A172 (cell line): ENCODE measurements around the gene TAOK3. TPM values are rescaled to one million over a fixed set of nuclear protein-coding genes. Genes with fewer than 3 reads are reported as not detected.
"Not testable (repeated sequence)": the region's sequence is repeated elsewhere in the genome, so short reads cannot be mapped to it uniquely, and the experiment has no call there.

Experiments used
- DNase-seq: peaks from one replicate; pipeline ENCODE4 v3.0.0-alpha.2; 2015; ENCODE audit warnings: low spot score
- total RNA-seq: library from RNA; depleted of rRNA; stranded (reverse); fragments of >200 nt; shearing (Covaris generic); gene quantifications from 2 replicates; pipeline ENCODE4 v1.2.3, GENCODE V29; 2014

Gene TAOK3
- total RNA-seq, 1 experiment from 2014 or later: 24.1 TPM

DNA sequence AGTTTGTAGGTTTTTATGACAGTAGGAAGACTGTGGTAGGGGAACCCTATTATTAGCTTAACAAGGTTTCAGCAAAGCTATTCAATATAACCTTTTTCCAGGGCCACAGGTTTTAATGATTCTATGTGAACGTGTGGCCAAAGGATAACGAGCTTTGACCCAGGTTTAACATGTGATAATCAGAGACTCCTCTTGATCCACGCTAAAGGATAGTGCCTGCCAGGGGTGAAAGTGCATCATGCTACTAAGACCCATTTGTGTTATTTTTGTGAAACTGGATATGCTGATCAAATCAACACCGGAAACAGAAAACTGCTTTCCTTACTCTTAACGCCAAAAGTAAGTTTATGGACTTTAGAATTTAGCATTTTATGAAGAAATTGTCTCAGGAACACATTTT lies 909 bp upstream of the TAOK3 start:
- no peak for DNase-seq

DNA sequence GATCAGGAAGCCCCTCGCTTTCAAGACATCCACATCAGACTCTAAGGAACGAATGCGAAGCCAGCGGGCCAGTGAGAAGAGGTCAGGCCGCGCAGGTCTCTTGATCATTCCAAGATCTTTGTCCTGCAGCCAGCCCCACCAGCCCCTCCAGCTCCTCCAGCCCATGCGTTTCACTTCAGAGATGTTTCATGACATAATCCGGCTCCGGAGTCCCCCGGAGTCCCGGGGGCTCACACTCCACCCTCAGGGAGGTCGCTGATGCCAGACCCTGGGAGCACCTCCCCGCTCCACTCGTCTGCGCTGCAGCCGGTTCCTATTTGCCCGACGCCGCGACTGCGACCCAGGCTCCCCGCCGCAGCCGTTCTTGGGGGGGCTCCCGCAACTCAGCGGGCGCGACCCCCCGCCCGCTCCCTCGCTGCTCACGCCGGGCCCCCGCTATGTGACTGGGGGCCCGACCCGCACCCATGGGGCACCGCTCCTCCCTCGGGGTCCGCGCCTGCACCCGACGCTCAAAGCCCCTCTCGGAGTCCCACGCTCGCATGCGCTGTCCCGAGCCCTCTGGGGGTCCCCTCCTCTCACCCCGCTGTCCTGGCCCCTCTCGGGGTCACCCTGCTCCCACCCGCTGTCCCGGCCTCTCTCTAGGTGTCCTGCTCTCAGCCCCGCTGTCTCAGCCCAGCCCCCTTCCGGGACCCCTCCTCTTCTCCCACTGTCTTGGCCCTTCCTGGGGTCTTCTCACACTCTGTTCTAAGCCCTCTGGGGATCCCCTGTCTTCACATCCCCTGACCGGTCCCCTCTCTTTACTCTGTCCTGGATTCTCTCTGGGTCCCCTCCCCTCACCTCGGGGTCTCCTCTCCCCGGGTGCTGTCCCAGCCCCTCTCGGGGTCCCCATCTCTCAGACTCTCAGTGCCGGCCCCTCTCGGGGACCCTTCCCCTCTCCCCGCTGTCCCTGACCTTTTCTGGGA lies 1.1 kb downstream of the TAOK3 start:
- no peak for DNase-seq

DNA sequence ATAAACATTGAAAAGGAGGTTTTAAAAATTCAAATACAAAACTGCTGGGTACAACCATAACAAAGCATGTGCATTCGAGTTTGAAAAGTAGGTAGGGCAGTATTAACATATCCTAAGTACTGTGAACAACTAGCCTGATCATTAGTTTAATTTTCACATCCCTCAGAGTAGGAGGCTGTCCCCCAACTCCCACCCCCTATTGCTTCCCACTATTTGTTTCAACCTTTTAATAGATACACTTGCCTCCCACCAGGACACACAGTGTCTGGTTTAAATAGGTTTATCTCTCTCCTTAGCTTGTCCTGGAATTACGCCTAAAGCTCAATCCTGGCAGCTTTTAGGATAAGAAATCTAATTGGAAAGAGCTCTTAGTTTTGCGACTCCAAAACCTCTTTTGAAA lies 2.1 kb downstream of the TAOK3 start:
- no peak for DNase-seq

DNA sequence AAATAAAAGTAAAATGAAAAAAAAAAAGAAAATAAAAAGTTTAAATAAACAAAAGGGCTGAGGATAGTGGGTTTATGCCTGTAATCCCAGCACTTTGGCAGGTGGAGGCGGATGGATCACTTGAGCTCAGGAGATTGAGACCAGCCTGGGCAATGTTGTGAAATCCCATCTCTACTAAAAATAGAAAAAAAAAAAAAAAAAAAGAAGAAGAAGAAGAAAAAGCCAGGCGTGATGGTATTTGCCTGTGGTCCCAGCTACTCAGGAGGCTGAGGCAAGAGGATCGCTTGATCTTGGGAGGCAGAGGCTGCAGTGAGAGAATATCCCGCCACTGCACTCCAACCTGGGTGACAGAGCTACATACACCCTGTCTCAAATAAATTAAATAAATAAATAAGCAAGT lies 3.9 kb downstream of the TAOK3 start:
- DNase-seq: no peak

DNA sequence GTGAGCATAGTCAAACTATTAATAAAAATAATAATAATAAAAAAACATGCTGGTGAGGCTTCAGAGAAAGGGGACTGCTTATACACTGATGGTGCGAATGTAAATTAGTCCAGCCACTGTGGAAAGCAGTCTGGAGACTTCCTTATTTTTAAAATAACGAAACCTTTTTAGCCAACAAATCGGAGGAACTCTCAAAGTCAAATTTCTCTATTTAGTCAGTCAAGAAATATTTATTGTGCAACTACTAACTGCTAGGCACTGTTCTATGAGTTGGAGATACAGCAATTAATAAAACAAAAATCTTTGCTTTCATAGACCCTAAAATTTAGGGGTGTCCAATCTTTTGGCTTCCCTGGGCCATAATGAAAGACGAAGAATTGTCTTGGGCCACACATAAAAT lies 10.8 kb downstream of the TAOK3 start:
- no peak for DNase-seq

DNA sequence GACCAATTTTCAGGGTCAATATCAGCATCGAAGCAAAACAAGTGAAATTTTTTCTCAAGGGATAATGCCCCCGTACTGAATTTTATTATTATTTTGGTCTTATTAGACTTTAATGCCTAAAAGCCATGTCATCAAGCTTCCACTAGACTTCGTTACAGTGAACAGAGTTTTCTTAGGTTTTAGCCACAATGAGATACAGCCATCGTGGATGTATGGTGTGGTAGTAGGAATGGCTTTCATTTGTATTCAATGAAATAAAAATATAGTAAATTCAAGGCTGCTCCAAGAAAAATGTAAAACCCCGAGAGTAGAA lies 11.7 kb downstream of the TAOK3 start:
- no peak for DNase-seq

DNA sequence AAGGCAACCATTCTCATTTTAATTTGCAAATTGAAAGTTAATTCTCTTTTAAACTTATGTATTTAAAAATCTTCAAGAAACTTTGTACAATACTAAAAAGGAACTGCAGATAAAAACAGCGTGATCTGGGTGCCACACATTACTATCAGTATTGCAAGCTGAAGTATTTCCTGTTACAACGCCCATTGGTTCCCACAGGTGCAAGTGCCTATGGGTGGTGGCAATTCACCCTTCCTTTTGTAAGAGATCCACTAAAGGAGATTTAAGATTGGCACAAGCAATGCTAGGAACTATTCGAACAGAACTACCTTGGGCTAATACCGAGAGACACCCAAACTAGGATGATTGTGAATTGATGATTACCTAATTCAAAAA lies 13.2 kb downstream of the TAOK3 start:
- DNase-seq: peak; percentile 30

DNA sequence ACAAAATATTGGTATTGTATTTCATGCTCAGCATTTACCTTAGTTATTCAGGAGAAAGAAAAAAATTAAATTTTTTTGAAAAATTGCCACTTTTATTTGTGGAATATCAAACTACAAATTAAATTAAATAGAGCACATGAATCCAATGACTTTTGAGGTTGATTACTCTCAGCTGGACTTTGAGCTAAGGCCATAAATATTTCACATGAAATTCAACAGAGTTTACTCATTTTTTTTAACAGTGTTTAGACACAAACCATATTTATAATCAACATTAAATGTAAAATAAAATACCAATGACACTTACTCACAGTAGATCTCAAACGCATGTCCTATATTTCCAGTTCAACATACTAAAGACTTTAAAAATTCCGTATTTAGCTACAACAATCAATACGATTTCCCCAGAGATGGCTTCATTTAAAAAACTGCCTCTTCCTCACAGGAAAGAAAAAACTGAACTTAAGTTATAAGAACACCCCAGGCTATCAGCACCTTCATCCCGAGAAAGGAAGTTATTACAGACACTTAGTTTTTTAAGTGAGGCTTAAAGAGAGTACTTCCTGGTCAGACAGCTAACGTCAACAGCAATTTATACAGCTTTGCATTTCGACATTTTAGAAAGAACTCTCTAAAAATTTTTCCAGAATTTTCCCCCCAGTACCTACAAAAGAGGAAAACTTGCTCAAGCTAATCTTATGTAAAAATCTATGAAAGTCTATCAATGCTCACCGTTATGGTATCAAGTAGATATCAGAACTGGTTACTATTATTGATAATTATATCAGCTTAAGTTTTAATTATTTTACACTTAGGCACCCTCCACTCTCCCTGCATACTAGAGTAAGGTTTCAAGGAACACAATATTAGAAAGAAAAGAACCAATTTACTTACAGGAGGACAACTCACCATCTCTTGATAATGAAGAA lies 13.8 kb downstream of the TAOK3 start:
- DNase-seq: no peak

DNA sequence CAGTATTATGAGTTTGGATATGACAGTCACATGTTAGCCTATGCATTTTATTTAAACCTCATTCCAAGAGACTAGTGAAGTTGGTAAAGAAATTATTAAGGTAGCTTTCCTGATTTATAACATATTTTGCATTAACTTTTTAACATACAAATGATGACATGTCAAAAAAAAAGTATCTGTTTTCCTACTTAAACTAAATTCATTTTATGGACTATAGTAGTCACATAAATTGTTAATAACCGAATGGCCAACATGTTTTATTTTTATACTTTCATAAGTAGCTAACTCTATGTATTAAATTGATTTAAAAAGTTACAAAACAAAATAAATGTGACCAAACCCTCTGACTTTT lies 14.7 kb downstream of the TAOK3 start:
- DNase-seq: no peak

DNA sequence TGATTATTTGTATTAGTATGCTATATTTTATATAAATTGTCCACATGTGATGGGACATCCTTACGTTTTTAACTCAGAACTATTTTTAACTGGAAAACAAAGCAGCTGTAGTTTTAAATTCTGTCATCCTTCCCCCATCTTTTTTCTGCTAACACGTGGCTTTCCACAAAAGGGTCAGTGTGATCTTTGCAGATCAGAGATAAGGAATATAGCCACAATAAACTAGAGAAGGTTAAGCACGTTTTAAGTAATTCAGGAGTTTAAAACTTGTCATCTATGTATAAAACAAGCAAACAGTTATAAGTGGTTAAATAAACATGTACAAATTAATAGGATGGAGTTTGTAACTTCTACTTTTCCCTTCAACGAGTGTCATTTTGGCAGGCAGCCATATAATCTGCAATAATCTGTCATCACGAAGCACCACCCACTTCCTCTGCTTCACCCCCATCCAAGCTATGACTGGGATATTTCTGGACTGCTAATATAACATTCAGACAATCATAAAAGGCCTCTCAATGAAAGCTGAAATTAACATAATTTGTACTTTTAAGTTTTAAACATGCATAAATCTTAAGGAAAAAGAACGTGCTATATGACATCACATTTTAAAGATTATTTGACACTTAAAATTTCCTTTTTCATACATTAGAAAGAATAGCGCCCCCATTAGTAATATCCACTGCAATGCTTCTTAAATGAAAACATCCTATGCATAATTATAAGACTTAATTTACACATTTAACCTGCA lies 15.3 kb downstream of the TAOK3 start:
- DNase-seq: peak; percentile 36

DNA sequence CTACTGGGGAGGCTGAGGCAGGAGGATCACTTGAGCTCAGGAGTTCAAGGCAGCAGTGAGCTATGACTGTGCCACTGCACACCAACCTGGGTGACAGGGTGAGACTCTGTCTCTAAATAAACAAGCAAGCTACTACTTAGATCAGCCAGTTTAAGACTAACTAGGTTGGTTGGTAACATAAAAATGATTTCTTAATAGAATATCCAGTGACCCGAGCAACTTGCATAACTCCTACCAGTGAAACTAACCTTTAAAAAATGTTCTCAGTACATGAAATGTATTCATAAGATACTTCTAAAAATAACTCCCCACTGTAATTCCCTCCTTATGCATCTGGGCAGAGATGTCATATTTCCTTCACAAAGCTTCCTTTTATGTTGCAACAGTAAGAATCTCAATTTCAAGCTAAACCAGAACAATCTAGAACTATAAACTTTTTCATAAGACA lies 15.9 kb downstream of the TAOK3 start:
- DNase-seq: no peak

DNA sequence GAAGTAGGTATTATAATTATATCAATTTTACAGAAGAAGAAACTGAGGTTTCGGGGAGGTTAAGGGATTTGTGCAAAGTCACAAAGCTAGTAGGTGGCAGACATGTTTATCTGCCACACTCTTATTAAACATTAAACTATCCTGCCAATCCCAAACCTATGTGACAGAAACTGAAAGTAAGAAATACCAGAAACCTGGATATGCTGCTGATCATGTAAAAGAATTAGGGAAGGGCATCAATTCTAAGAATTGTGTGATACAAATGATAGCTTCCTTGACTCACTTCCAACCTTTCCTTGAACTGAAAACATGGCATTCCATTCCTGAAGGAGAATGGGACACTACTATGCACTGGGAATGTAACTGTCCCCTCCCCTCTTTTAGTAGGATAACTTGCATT lies 16.9 kb downstream of the TAOK3 start:
- no peak for DNase-seq

DNA sequence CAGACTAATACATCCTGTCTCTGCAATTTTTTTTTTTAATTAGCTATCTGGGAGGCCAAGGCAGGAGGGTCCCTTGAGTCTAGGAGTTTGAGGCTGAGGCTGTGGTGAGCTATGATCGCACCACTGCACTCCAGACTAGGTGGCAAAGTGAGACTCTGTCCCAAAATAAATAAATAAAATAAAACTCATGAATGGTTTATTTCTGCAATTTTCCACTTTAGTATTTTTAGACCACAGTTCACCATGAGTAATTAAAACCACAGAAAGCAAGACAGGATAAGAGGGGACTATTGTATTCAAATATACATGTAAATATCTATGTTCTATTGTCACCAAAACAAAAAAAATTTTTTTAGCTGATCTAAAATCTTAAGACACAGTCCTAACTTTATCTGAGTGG lies 17.8 kb downstream of the TAOK3 start:
- DNase-seq: no peak

DNA sequence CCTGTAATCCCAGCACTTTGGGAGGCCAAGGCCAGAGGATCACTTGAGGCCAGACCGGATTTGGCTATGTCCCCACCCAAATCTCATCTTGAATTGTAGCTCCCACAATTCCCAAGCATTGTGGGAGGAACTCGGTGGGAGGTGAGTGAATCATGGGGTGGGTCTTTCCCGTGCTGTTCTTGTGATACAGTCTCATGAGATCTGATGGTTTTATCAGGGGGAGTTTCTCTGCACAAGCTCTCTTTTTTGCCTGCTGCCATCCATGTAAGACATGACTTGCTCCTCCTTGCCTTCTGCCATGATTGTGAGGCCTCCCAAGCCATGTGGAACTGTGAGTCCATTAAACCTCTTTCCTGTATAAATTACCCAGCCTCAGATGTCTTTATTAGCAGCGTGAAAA lies 18.2 kb downstream of the TAOK3 start:
- not testable (repeated sequence) for DNase-seq

DNA sequence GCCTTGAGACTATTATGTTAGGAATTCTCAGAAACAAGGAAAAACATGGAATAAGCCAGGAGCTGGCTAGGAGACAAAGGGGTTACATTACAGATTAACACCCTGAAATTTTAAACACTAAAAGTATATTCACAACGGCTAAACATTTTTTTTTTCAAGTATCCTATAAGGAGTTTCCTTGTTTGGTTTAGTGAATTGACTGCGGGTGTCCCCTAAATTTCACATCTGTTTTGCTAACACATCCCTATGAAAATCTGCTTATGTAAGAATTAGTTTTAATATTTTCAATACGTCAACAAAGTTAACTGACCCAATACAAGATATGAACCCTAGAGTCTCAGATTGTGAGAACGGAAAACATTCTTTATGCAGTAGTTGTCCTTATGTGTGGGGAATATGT lies 19.0 kb downstream of the TAOK3 start:
- DNase-seq: no peak

DNA sequence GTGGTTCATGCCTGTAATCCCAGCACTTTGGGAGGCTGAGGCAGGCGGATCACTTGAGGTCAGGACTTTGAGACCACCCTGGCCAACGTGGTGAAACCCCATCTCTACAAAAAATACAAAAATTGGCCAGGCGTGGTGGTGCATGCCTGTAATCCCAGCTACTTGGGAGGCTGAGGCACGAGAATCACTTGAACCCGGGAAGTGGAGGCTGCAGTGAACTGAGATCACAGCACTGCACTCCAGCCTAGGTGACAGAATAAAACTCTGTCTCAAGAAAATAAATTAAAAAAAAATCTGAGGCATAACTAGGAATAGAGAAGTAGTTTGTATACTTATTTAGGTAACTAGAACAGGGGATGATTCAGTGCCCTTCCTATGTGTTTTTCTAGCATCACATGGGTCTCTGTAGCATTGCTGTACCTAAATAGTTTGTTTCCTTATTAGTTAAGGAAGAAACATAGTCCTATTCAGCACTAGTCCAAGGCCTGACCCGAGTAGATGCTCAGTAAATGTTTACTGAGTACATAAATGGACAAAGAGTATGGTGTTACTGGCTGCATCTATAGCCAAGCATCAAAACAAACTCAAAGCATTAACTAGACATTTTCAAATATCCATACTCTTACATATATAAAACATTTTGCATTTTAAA lies 21.7 kb downstream of the TAOK3 start:
- DNase-seq: no peak

DNA sequence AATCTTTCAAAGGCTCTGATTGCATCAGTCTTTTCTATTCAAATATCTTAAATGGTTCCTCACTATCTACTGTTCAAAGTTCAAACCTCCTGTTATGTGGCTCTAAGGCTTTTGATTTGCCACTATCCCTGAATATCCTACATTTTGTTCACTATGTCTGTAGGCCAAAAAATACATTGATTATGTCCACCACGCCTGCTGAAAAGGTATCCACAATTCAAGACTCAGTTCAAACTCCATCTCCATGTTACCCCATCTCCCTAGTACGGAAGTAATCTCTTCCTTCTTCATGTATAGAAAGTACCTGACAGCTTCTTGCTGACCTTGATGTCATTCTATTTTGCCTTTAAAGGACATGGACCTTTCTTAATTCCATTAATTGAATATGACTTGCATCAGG lies 24.8 kb downstream of the TAOK3 start:
- no peak for DNase-seq

DNA sequence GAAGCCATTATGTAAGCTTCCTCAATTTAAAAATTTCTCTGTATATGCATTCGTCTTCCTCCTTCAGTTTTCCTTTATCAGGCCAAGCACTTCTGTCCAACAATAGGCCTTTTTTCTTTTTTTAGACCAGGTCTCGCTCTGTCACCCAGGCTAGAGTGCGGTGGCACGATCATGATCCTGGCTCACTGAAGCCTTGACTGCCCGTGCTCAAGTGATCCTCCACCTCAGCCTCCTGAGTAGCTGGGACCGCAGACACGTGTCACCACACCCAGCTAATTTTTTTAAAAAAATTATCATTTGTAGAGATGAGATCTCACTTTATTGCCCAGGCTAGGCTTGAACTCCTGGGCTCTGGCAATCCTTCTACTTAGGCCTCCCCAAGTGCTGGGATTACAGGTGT lies 25.8 kb downstream of the TAOK3 start:
- no peak for DNase-seq

DNA sequence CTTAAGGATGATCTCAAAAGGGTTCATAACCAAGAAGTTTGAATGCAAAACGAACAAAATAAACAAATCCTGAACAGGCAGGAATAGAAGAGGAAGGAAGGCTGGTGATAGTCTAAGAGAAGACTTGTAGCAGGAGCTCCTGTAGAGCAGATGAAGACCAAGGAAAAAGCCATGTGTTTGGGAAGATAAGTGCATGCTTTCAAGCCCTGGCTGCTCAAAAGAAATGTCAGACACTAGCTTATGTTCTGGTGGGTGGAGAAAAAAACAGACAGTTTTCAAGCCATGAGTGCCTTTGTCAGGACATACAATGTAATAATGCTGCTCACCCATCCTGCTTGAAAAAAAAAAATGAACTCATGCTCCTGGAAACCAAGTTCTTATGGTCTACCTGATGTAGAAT lies 27.4 kb downstream of the TAOK3 start:
- DNase-seq: no peak

DNA sequence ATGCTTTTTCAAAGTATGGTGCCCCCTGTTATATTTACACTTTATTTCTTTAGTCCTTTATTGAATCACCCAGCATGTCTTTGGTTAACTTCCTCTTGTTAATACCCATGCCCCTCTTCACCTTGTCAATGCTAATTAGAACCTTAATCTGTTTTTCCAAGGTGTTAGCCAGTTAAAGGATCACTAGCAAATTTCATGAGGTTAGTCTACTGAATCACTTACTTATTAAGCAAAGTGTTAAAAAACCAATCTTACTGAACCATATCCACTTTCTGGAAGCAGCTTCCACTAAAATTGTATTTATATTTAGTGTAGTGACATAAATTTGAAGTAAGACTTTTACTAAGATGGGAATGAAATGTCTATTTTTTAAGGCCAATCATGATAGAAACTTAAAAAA lies 27.9 kb downstream of the TAOK3 start:
- no peak for DNase-seq

DNA sequence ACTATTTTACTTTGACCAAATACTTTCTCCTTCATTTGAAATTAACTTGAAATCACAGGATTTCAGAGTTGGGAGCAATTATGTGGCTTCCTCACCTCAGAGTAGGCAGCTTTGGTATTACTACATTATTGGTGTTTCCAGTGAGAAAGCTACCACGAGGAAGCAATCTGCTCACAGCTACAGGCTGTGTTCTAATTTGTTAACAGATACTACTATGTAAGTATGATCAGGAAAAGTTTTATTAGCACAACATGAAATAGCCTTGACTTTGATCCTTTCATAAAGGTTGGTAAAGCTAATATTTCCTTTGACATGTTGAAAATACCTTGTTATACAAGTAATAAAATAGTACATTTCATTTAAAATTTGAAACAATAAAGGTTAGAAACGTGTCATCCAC lies 30.6 kb downstream of the TAOK3 start:
- no peak for DNase-seq
